HPDE6-E6E7 (cell line): ENCODE data around the gene IL1RAPL1.
"Not testable (repeated sequence)": the region's sequence is repeated elsewhere in the genome, so short reads cannot be mapped to it uniquely, and the experiment has no call there.

Experiments used
- DNase-seq: peaks from one replicate; pipeline ENCODE4 v3.0.0; 2011; ENCODE audit warnings: missing footprints; ENCODE audit errors: extremely low spot score

Gene IL1RAPL1

DNA sequence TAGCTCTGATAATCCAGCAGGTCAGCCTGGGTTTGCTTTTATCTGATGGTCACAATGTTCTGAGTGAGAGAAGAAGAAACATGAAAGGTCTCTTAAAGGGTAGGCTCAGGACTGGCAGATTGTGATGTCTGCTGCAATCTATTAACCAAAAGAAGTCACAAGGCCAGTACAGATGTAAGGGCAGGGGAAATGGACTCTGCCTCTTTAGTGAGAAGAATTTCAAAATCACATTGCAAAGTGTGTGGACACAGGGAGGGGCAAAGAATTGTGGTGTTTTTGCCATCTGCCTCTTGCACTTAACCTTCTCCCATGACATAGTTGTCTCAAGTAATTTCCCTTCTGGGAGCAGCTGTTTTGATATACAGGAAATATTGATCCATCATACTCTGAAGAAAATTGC, 40.9 kb downstream of the IL1RAPL1 start:
- no peak for DNase-seq

DNA sequence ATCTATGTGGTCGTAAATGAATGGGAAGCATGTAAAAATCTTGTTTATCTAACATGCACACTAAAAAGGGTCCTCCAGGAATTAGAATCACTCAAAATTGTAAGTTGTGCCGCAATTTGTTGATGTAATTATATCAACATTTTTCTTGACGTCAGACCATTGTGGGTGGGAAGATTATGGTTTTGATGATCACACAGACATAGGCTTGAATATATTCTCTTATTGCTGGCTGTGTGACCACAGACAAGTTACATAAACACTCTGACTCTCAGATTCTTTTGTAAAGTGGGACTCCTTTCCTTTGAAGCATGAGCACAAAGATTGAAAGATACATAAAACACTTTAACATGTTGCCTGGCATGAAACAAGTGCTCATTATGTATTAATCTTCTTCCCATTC, 51.5 kb downstream of the IL1RAPL1 start:
- DNase-seq: no peak

DNA sequence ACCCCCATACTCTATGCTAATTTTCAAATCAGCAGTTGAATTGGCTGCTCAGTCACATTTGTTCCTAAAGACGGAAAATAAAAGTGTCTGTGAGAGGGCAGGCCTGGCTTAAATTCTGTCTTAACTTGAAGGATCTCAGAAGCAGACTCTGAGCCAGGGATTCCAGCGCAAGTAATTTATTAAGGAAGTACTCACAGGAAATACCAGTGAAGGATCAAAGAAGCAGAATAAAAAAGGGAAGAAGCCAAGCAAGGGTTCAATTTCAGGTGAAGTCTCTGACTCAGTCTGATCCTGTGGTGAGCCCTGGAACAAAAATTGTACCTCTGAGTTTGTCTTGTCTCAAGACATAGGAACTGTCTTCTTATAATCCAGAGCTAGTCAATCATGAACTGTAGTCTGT, 52.2 kb downstream of the IL1RAPL1 start:
- DNase-seq: peak; percentile 1

DNA sequence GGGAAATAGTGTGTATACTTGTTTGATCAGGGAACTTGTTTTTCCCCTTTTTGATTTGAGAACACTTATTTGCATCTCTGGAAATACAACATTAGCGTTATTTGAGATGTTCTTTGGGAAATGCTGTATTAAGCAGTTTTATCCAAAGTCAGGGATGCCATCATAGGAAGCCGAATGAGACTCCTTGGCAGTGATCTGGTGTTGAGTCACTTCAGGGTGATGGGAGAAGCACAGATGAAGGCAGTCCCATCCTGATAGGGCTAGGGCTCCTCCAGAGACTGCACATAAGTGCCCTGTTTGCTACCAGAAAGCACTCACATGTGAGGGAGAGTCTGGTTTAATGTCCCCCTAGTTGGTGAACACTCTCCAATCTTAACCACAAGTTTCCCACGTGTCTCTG, 62.3 kb downstream of the IL1RAPL1 start:
- DNase-seq: no peak

DNA sequence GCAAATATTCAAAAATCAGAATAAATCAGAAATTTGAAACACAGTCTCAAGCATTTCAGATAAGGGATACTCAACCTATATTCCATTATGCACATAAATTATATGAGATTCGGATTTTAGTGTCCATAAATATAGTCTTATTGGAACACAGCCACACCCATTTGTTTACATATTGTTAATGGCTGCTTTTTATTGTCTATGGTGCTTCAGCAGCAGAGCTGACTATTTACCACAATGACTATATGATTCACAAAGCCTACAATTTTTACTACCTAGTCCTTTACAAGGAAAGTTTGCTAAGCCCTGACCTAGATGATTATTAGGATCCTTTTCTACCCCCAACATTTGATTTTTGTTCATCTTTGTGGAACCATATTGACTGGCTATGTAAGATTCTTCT, 63.9 kb downstream of the IL1RAPL1 start:
- DNase-seq: no peak

DNA sequence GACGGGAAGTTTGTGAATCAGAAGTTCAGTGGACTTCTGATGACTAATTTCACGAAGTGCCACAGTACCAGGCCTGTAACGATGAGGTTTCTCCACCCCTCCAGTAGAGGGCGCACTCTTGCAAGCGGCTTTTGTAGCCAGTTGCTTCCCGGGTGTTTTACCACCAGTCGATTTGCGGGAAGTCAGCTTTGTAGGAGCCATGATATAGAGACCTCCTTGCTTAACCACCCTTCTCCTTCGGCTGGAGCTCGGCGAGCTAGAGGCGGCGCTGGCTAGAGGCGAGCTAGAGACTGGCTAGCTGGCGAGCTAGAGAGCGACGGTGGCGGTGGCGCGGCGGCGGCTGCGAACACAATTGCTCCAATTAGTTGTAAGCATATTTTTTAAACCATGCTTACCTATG, 72.0 kb downstream of the IL1RAPL1 start:
- no peak for DNase-seq

DNA sequence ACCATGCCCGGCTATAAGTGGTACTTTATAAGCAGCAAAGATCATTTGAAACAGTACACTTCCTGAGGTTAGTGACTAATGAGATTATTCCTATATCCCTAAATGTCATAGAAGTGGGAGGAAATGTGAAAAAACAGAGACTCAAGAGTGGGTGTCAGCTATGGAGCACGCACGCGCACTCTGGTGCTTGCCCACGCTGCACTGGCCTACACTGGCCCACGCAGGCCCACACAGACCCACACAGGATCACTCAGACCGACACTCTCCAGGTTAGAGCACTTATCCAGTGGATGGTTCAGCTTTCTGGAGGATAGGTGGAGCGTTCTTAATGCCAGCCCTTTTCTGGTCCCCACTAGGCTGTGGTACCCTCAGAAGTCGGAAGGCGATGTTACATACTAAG, 78.5 kb downstream of the IL1RAPL1 start:
- DNase-seq: no peak

DNA sequence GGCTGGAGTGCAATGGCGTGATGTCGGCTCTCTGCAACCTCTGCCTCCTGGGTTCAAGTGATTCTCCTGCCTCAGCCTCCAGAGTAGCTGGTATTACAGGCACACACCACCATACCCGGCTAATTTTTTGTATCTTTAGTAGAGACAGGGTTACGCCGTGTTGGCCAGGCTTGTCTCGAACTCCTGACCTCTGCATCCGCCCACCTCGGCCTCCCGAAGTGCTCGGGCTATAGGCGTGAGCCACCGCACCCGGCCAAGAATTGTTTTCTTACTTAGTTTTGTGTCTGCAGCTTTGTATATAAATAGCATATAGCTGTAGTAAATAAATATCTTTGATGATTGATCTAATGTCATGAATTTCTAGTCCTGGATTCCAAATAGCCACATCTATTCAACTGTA, 81.1 kb downstream of the IL1RAPL1 start:
- DNase-seq: no peak

DNA sequence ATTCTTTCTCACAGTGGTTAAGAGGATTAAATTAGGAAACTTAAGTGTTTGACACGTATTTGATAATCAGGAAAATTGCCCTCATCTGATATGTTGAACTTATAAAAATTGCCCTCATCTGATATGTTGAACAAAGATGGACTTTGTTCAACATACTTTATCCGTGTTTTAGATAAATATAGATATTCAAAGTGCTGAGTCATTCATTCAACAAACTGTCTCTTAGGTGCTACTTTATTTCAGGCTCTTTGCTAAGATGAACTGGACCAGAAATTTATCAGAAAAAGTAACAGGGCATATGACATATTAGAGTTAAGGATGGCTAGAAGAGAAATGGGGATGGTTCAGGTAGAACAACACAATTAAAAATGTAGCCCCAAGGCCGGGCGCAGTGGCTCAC, 81.7 kb downstream of the IL1RAPL1 start:
- DNase-seq: no peak

DNA sequence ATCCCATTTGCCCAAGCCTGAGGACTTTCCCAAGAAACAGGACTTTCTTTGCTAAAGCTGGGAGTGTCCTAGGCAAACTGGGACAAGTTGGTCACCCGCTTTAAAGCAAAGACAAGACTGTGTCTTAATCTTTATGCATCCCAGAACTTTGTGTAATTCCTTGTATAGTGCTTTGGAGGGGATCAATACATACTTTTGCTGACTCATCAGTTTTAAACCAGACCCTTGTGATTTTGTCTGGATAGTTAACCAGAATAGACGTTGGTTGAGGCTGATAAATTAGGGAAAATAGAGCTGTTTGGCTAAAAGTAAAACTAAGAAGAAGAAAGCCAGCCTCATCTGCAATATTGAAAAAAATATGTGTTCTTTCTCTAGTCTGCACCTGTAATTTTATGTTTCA, 82.8 kb downstream of the IL1RAPL1 start:
- DNase-seq: no peak

DNA sequence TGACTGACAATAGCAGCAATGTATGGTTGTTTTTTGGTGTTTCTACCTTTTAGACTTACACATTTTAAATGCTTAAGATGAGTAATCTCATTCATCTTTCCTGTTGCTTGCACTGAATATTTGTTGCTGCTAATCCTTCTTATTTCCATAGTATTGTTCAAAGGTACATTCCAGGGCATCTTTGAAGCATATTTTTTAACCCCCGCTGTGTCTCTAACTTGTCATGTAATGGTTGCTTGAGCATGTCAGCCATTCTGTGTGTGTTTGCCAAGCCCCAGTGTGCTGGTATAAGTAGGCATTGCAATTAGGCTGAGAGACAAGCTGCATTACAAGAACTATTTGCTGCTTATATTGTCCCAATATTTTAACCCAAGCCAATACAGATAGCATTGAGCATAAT, 87.9 kb downstream of the IL1RAPL1 start:
- DNase-seq: no peak

DNA sequence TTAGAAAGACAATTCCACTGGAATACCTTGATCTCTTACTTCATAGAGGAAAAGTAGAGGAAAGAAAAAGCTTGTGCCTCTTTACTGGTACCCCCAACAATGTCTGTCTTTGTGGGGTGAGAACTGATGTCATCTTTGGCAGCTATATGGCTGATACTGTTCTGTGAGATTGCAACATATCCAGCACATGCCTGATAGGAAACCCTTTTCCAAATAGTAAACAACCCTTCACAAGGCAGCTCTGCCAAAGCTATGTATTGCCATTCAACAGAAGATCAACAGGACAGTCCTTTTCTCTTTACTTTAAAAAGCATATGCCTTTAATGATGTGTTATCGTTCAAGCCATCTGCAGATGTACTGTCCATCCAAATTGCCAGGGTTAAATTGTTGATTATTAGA, 105.9 kb downstream of the IL1RAPL1 start:
- DNase-seq: no peak

DNA sequence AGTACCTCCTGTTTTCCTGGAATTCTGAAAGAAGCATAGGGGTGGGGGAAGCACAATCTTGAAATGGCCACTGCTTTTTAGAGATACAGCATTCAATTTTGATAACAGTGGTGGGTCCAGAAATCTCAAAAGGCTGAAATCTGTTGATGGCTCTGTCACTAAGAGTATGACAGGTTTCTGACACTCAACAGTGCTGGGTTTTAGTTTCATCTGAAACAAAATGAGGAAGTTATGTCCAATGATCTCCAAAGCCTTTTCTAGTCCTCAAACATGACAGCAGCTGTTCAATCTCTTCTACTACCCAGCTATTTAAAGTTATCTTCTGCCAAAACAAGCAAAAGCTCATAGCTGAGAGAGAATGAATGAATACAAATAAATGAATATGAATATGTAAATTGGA, 110.5 kb downstream of the IL1RAPL1 start:
- DNase-seq: no peak

DNA sequence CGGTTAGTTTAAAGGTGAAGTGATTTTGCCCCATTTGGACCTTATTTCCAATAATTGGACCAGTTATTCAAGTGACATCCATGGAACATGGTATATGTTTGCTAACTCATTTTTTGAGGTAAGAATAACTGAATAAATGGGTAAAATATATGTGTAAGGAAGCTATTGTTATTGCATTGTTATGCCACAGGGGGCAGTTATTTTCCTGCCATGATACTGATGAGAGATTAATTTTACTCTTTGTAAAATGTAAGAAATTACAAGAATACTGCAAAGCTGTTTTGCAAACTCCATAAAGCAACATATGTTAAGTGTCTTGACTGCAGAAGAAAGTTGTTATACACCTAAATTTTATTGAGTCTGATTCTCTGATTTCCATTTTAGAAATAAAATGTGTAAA, 114.0 kb downstream of the IL1RAPL1 start:
- DNase-seq: no peak

DNA sequence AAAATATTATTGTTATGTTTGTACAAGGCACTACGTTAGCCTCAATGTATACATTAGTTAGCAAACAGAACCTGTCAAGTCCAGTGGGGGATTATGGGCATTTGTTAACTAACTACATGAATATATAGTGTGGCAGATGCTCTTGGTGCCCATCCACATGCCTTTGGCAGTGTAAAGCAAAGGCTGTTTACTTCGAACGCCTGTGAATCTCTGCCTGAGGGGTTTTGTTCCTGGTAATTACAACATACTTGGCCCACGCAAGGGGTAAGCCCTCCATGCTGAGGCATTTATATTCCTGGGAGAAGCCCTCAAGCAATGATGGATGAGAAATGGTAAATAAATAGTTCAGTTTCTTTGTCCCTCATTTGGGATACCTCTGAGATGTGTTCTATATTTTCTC, 119.7 kb downstream of the IL1RAPL1 start:
- DNase-seq: no peak

DNA sequence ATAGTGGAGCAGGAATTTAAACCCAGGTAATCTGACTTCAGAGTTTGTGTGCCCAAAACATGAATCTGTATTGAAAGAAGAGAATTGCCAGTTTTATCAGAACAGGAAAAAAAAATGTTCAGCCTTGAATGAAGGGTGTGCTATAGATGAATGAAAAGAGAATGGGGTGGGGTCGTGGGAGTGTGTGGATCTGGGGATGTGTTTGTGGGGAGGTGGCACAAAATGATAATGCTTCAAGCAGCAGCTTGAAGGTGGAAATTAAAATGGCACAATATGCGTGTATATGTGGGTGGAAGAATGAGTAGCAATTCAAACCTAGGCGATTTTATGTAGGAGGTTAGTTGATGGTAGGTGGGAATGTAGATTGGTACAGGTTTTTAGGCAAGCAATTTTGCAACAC, 122.2 kb downstream of the IL1RAPL1 start:
- no peak for DNase-seq

DNA sequence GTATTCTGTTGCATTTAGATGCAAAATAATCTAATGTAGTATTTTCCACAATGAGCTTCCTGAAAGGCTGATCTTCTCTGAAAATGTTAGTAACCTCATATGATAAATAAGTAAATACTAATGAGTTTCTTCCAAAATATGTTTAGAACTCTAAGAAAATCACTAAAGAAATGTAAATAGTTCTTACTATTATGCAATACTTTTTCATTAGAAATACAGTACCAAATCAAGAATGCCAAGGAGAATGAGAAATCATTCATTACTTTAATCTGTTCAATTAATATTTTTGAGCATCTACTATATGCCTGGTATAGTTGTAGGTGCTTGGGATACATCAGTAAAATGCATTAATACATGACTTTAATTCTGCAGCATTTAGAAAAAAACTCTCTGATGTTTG, 130.6 kb downstream of the IL1RAPL1 start:
- DNase-seq: no peak

DNA sequence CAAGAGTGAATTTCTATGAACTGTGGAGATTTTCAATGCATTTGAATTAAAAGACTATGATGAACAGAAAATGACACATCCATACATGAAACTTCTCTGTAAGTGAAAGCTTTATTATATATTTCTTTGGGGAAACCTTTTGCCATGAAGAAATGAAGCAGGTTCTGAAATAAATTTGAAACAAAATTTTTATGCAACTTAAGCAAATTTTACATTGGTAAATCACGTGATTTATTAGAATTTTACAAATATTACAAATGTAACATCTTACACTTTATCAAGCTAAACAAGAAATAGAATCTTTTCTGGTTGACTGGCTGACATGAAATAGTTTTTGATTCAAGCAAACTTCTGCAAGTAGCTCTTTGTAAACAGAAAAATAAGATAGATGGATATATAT, 131.2 kb downstream of the IL1RAPL1 start:
- DNase-seq: no peak

DNA sequence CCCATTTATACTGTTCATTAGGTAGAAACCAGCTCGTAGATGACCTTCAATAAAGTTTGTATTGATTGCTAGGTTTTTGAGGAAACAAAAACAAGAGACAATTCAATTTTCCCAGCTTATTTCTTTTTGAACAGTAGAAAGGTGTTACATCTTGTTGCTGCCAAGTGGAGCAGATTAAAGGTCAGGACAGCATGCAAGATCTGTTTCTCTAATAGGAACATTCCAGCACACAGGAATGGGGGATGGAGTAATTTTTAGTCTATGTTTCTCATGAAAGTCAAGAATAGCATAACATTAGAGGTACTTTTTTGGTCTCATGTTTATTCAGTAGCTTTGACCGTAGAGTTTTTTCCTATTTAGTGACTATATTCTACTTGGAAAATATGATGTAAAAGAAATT, 132.4 kb downstream of the IL1RAPL1 start:
- no peak for DNase-seq

DNA sequence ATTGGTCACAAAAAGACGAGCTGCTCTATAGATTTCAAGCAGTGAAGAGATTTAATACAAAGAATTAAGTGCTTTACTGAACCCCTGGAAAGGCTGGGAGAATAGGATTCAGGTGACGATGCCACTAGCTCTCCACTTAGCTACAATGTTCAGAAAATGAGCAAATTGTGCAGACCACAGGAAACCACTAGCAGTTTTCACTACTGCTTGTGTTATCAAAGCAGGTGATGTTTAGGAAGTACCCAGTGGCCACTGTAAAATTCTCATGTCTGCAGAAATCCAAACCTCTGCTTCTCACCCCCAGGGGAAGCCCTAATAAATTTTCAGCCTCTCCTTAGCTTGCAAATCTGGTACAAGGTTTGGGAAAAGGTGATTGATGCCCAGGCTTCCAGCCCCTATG, 165.1 kb downstream of the IL1RAPL1 start:
- DNase-seq: no peak

DNA sequence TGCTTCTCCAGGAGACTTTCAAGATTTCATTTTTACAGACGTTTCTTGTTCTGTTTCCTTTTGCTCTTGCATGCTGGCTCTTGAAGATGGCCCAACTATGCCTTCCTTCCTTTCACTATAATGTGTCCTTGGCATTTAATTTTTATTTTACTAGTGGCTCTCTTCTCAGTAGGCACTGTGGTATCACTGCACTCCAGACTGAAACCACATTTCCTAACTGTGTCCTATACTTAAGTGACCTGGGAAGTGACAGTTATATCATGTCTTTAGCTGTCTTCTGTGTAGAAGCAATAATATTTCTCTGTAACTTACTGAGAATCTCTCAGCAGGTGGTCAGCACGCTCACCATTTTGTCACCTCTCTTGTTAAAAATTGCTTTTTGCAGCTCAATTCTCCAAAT, 168.9 kb downstream of the IL1RAPL1 start:
- DNase-seq: no peak

DNA sequence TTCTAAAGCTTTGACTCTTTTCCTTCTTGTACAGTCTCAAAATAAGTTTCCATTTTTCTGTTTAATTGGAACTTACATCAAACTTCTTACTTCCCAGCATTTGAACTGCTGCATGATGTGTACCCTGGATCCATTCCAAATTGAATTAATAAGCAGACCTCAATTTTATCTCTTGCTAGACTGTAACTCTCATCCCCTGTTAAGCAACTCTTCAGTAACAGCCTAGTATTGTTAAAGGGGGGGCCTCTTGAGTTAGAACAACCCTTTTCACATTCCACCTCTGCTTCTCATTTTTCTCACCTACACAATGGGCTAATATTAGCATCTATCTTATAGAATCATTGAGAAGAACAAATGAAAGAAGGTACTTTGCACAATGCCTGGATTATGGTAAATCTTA, 169.4 kb downstream of the IL1RAPL1 start:
- no peak for DNase-seq

DNA sequence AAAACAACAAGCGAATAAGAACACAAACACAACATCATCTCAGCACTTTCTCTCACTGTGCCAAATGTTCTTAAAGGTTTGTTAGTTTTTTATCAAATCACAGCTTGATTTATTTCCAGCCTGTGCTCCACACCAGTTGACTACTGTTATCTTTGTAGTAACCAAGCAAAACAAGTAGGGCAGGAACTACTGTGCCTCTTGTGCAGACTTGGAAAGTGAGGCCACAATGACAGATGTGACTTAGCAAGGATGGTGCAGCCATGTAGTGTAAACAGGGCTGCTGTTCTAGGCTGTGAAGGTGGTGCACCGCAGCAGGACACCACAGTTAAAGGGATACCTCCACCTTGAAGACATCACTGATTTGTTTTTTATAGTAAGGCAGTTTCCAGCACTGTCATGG, 170.0 kb downstream of the IL1RAPL1 start:
- no peak for DNase-seq

DNA sequence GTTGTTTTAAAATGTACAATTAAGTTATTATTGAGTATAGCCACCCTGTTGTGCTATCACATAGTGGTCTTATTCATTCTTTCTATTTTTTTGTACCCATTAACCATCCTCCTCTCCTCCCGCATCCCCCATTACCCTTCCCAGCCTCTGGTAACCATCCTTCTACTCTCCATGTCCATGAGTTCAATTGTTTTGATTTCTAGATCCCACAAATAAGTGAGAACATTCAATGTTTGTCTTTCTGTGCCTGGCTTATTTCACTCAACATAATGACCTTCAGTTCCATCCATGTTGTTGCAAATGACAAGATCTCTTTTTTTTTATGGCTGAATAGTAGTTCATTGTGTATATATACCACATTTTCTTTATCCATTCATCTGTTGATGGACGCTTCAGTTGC, 179.3 kb downstream of the IL1RAPL1 start:
- not testable (repeated sequence) for DNase-seq

DNA sequence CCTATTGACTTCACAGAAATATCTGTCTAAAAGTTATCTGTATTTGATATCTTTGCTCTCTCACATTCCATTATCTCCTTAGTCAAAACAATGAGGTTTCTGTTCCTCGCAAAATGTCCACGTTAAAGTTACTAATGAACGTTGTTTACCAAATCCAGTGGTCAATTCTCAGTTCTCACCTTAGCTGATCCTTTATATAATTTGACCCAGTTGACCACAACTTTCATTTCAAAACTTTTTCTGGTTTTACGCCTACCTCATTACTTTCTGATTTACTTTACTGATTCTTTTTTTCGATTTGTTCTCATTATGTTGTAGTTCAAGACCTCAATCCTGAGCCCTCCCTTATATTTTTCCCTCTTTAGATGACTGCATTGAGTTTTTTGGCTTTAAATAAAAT, 186.6 kb downstream of the IL1RAPL1 start:
- no peak for DNase-seq
